ENCODE measurements around the gene PLEKHH3.
"Not testable (repeated sequence)": the region's sequence is repeated elsewhere in the genome, so short reads cannot be mapped to it uniquely, and the experiment has no call there.

PLEKHH3 gene

GRCh38 chr17:42670789-42671657 lies 5.8 kb downstream of the PLEKHH3 start:
- DNase-seq: no peak

- DNase-seq: no peak
Observed at GRCh38 chr17:42669977-42670788, 6.6 kb downstream of the PLEKHH3 start.

- no peak for DNase-seq
Observed at GRCh38 chr17:42669705-42669976, 7.2 kb downstream of the PLEKHH3 start.

GRCh38 chr17:42667088-42667951 lies 9.5 kb downstream of the PLEKHH3 start:
- peak; percentile 86 for DNase-seq

GRCh38 chr17:42666126-42666525 lies 10.7 kb downstream of the PLEKHH3 start:
- DNase-seq: not testable (repeated sequence)

GRCh38 chr17:42665581-42666001 lies 11.2 kb downstream of the PLEKHH3 start:
- DNase-seq: no peak

GRCh38 chr17:42660692-42661345 lies 16.0 kb downstream of the PLEKHH3 start:
- DNase-seq: no peak

- DNase-seq: not testable (repeated sequence)
Observed at GRCh38 chr17:42659932-42660274, 16.9 kb downstream of the PLEKHH3 start.

- peak; percentile 87 for DNase-seq
Observed at GRCh38 chr17:42659079-42659931, 17.5 kb downstream of the PLEKHH3 start, which contains the start of gene TUBG2. TSS of gene TUBG2 (plus strand) at chr17:42659284. CDS start at chr17:42659504, 220 bp downstream.

- no peak for DNase-seq
Observed at GRCh38 chr17:42657824-42658588, 18.8 kb downstream of the PLEKHH3 start.

GRCh38 chr17:42655528-42655927 lies 21.3 kb downstream of the PLEKHH3 start:
- DNase-seq: no peak

GRCh38 chr17:42653179-42654124 lies 23.3 kb downstream of the PLEKHH3 start:
- DNase-seq: no peak

- no peak for DNase-seq
Observed at GRCh38 chr17:42651392-42651791, 25.4 kb downstream of the PLEKHH3 start.

- no peak for DNase-seq
Observed at GRCh38 chr17:42647778-42648177, 29.0 kb downstream of the PLEKHH3 start.

- no peak for DNase-seq
Observed at GRCh38 chr17:42642336-42642735, 34.5 kb downstream of the PLEKHH3 start.

- no peak for DNase-seq
Observed at GRCh38 chr17:42640121-42640520, 36.7 kb downstream of the PLEKHH3 start.

- DNase-seq: no peak
Observed at GRCh38 chr17:42639525-42640113, 37.2 kb downstream of the PLEKHH3 start.

- DNase-seq: no peak
Observed at GRCh38 chr17:42632949-42633444, 43.8 kb downstream of the PLEKHH3 start.

Measured in T1000 (cell line).